ENCODE data around the gene ATP13A5. TPM values are rescaled to one million over a fixed set of nuclear protein-coding genes. Genes with fewer than 3 reads are reported as not detected.

Gene ATP13A5
- total RNA-seq, 1 donor from 2014 or later: not detected

- TF ChIP-seq CTCF (IDR thresholded peaks at IDR 0.05) (no peak), POLR2A (IDR thresholded peaks at IDR 0.05) (no peak), POLR2AphosphoS5 (IDR thresholded peaks at IDR 0.05; ENCODE audit: insufficient read depth in 1 of 2, low read depth in 1 of 2) (no peak)
- no peaks in the 10 kb centered on the region for H3K9me3 ChIP-seq
- no peak overlapping the region for H3K4me3 ChIP-seq
- no peak for DNase-seq (ENCODE audit: extremely low spot score in 2 of 2)
- H3K27ac ChIP-seq: no peak overlapping the region
- H3K27me3 ChIP-seq: no peaks in the 10 kb centered on the region
- no peaks in the 10 kb centered on the region for H3K4me1 ChIP-seq
- no peaks in the 10 kb centered on the region for H3K36me3 ChIP-seq
- intact Hi-C loops (cut with DNase I): no loop called here
These were observed 73.2 kb downstream of the ATP13A5 start for GRCh38 chr3:193305356-193305755.

DNA sequence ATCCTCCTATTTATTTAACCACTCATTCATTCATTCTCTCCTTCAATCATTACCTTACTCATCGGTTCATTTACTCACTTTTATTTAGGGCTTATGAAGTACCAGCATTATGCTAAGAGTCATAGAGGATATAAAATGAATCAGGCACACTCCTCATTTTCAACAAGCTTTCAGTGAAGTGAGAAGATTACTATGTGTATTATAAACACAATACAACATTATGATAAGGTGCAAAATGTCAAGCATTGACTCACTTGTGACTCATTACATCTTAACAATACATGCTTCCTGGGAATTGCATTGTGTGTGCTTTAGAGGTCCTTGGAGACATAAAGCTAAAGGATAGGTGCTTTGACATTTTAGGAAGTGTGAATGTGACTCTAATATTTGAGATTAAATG, 77.1 kb downstream of the ATP13A5 start:
- intact Hi-C loops (cut with DNase I): no loop called here
- no peaks in the 10 kb centered on the region for H3K9me3 ChIP-seq
- no peak for DNase-seq (ENCODE audit: extremely low spot score in 2 of 2)
- no peaks in the 10 kb centered on the region for H3K36me3 ChIP-seq
- H3K27me3 ChIP-seq: no peaks in the 10 kb centered on the region
- no peak overlapping the region for H3K4me3 ChIP-seq
- H3K4me1 ChIP-seq: no peaks in the 10 kb centered on the region
- TF ChIP-seq POLR2A (IDR thresholded peaks at IDR 0.05) (no peak), POLR2AphosphoS5 (IDR thresholded peaks at IDR 0.05; ENCODE audit: insufficient read depth in 1 of 2, low read depth in 1 of 2) (no peak), CTCF (IDR thresholded peaks at IDR 0.05) (no peak)
- H3K27ac ChIP-seq: no peak overlapping the region

DNA sequence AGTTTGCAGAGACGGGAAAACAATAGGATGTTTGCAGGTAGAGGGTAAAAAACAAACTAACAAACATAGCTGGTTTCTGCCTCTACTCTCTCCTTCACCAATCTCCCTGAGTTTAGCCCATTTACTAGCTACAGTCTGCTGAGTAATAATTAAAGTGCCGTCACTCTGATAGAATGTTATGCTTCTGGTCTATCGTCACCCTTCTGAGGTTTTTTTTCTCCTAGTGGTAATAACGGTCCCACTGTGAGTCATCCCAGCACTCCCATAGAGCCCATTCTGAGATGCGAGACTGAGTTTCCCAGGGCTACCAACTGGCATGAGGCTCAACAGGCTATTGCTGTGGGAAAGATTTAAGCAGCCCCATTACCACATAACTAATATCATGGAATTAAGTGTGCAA, 81.1 kb downstream of the ATP13A5 start:
- TF ChIP-seq POLR2A (IDR thresholded peaks at IDR 0.05): no peak
- TF ChIP-seq CTCF (IDR thresholded peaks at IDR 0.05): no peak
- TF ChIP-seq POLR2AphosphoS5 (IDR thresholded peaks at IDR 0.05; ENCODE audit: insufficient read depth in 1 of 2, low read depth in 1 of 2): no peak
- Histone ChIP-seq H3K4me1 (no peaks in the 10 kb centered on the region), H3K9me3 (no peaks in the 10 kb centered on the region), H3K36me3 (no peaks in the 10 kb centered on the region), H3K27me3 (no peaks in the 10 kb centered on the region), H3K4me3 (no peak overlapping the region), H3K27ac (no peak overlapping the region)
- intact Hi-C loops (cut with DNase I): no loop called here
- no peak for DNase-seq (ENCODE audit: extremely low spot score in 2 of 2)

GRCh38 chr3:193295985-193296384, 82.6 kb downstream of the ATP13A5 start:
- no peak overlapping the region for H3K27ac ChIP-seq
- no peaks in the 10 kb centered on the region for H3K36me3 ChIP-seq
- intact Hi-C loops (cut with DNase I): no loop called here
- H3K27me3 ChIP-seq: no peaks in the 10 kb centered on the region
- TF ChIP-seq POLR2AphosphoS5 (IDR thresholded peaks at IDR 0.05; ENCODE audit: insufficient read depth in 1 of 2, low read depth in 1 of 2) (no peak), POLR2A (IDR thresholded peaks at IDR 0.05) (no peak), CTCF (IDR thresholded peaks at IDR 0.05) (no peak)
- H3K4me1 ChIP-seq: no peaks in the 10 kb centered on the region
- no peak for DNase-seq (ENCODE audit: extremely low spot score in 2 of 2)
- H3K4me3 ChIP-seq: no peak overlapping the region
- H3K9me3 ChIP-seq: no peaks in the 10 kb centered on the region

- Histone ChIP-seq H3K4me3 (no peak overlapping the region), H3K4me1 (no peaks in the 10 kb centered on the region), H3K9me3 (no peaks in the 10 kb centered on the region), H3K27ac (no peak overlapping the region), H3K27me3 (no peaks in the 10 kb centered on the region), H3K36me3 (no peaks in the 10 kb centered on the region)
- intact Hi-C loops (cut with DNase I): no loop called here
- no peak for TF ChIP-seq POLR2AphosphoS5 (IDR thresholded peaks at IDR 0.05; ENCODE audit: insufficient read depth in 1 of 2, low read depth in 1 of 2)
- no peak for TF ChIP-seq CTCF (IDR thresholded peaks at IDR 0.05)
- no peak for TF ChIP-seq POLR2A (IDR thresholded peaks at IDR 0.05)
- no peak for DNase-seq (ENCODE audit: extremely low spot score in 2 of 2)
These were observed 86.2 kb downstream of the ATP13A5 start for GRCh38 chr3:193292386-193292785.

Data from vagina (tissue), 2 donors.